Upper lobe of left lung (tissue), 4 donors: Measurements from ENCODE around the gene CYP2W1.

ENCODE experiments used
- EP300 ChIP-seq, 4 donors: sonication (generic); formaldehyde crosslinking; IDR thresholded peaks; one replicate each; pipeline ENCODE4 v1.5.1; 2017; ENCODE audit warnings: antibody characterized with exemption in 4 of 4, control low read depth in 2 of 4
- POLR2AphosphoS5 ChIP-seq, 2 donors: sonication (generic); formaldehyde crosslinking; IDR thresholded peaks; one replicate each; pipeline ENCODE4 v1.5.1; 2017; ENCODE audit warnings: antibody characterized with exemption in 2 of 2
- TF ChIP-seq, protein P1 (sequence below), 6 experiments: fragments of 450-650 bp in 4 of 6; fragments of 200-600 bp in 2 of 6; sonication (generic) in 2 of 6; IDR thresholded peaks; one replicate each; pipeline ENCODE4 v1.5.1; 2016 to 2019; ENCODE audit warnings: antibody characterized with exemption in 6 of 6

DNA sequence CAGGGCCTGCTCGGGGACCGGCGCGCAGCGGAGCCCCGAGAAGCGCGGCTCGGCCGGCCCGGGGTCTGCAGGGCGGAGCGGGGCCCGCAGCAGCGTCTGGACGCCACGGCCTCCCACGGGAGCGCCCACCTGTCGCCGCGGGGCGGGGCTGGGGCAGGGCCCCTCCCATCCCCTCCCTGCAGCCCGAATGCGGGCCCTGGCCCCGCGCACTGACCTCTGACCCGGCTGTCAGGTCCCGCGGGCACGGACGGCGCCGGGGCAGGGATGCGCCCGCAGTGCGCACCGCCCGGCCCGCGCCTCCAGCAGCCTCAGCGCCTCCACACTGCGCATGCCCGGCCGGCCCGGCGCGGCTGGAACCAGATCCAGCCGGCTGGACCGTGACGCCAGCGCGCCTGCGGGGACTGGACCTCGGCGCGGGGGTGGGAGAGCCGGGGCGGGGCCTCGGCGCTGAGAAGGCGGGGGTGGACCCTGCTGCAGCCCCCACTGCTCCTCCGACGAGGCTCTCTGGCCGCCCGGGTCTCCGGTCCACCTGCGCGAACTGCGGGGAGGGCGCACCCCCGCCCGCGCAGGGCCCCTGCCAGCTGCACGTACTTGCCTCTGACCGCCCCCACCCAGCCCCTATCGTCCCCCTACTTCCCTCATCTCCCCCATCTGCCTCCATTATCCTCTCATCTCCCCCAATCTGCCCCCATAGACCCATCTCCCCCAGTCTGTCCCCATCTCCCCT is 45.2 kb downstream of the CYP2W1 start:
- TF ChIP-seq, protein P1, sequence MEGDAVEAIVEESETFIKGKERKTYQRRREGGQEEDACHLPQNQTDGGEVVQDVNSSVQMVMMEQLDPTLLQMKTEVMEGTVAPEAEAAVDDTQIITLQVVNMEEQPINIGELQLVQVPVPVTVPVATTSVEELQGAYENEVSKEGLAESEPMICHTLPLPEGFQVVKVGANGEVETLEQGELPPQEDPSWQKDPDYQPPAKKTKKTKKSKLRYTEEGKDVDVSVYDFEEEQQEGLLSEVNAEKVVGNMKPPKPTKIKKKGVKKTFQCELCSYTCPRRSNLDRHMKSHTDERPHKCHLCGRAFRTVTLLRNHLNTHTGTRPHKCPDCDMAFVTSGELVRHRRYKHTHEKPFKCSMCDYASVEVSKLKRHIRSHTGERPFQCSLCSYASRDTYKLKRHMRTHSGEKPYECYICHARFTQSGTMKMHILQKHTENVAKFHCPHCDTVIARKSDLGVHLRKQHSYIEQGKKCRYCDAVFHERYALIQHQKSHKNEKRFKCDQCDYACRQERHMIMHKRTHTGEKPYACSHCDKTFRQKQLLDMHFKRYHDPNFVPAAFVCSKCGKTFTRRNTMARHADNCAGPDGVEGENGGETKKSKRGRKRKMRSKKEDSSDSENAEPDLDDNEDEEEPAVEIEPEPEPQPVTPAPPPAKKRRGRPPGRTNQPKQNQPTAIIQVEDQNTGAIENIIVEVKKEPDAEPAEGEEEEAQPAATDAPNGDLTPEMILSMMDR (IDR thresholded peaks at IDR 0.05) = no peak
- TF ChIP-seq POLR2AphosphoS5 (IDR thresholded peaks at IDR 0.05) (peak; percentile 14 to 70), EP300 (IDR thresholded peaks at IDR 0.05) (peak in 1 of 4 donors; percentile 62)
